GM21515 (cell line): ENCODE data around the gene QRICH2.
"Not testable (repeated sequence)": the region's sequence is repeated elsewhere in the genome, so short reads cannot be mapped to it uniquely, and the experiment has no call there.

ENCODE experiments used
- ATAC-seq: cut with Tn5 transposase; IDR thresholded peaks from one replicate; pipeline ENCODE4 v1.9.1; 2021; ENCODE audit not compliant: unreplicated experiment

The QRICH2 gene

GRCh38 chr17:76268015-76268749, 39.9 kb downstream of the QRICH2 start:
- ATAC-seq, result no peak

GRCh38 chr17:76267581-76268001, 40.5 kb downstream of the QRICH2 start:
- not testable (repeated sequence) for ATAC-seq

- ATAC-seq, result no peak
Observed at GRCh38 chr17:76267051-76267576, 41.0 kb downstream of the QRICH2 start.

GRCh38 chr17:76266244-76266938, 41.7 kb downstream of the QRICH2 start:
- ATAC-seq, result no peak

GRCh38 chr17:76265624-76266243, 42.3 kb downstream of the QRICH2 start:
- no peak for ATAC-seq

- ATAC-seq, result peak; percentile 66
Observed at GRCh38 chr17:76264755-76265623, 43.1 kb downstream of the QRICH2 start, which contains the start of gene UBALD2. UBALD2 (plus strand) TSS chr17:76265348; CDS start chr17:76265506, 158 bp downstream.

- ATAC-seq, result no peak
Observed at GRCh38 chr17:76264425-76264754, 43.7 kb downstream of the QRICH2 start.

- ATAC-seq, result no peak
Observed at GRCh38 chr17:76263896-76264295, 44.2 kb downstream of the QRICH2 start.

- no peak for ATAC-seq
Observed at GRCh38 chr17:76262732-76263344, 45.2 kb downstream of the QRICH2 start.

- no peak for ATAC-seq
Observed at GRCh38 chr17:76261421-76262215, 46.5 kb downstream of the QRICH2 start.

- ATAC-seq, result no peak
Observed at GRCh38 chr17:76260669-76261068, 47.4 kb downstream of the QRICH2 start.

GRCh38 chr17:76260220-76260619, 47.9 kb downstream of the QRICH2 start:
- no peak for ATAC-seq

GRCh38 chr17:76256430-76257050, 51.5 kb downstream of the QRICH2 start:
- ATAC-seq, result not testable (repeated sequence)

- ATAC-seq, result no peak
Observed at GRCh38 chr17:76255801-76256429, 52.2 kb downstream of the QRICH2 start.

GRCh38 chr17:76254275-76254674, 53.8 kb downstream of the QRICH2 start:
- ATAC-seq, result no peak

GRCh38 chr17:76253841-76254240, 54.2 kb downstream of the QRICH2 start:
- ATAC-seq, result no peak

GRCh38 chr17:76252967-76253766, 54.9 kb downstream of the QRICH2 start:
- ATAC-seq, result not testable (repeated sequence)
